Astrocyte (in vitro differentiated cells and primary cell): ENCODE results near the gene DMRTA2. TPM values are rescaled to one million over a fixed set of nuclear protein-coding genes. Genes with fewer than 3 reads are reported as not detected.
A peak's percentile ranks its signal among the peaks of the same experiment; 100 is the strongest.

Experiments
- DNase-seq: peaks from one replicate; pipeline ENCODE4 v3.0.0-alpha.2; 2010; ENCODE audit warnings: low read depth
- FAIRE-seq: peaks from 2 replicates; lab custom pipeline; 2011; peaks lifted over from hg19 to GRCh38; lab: Jason Lieb, UNC
- H2AFZ ChIP-seq: 2 replicates; pipeline ENCODE4 v1.6.0; 2012; ENCODE audit warnings: low read depth, low read length, inconsistent platforms
- H3K27ac ChIP-seq: 2 replicates; pipeline ENCODE4 v1.5.1; 2011; ENCODE audit warnings: low read depth, low read length, inconsistent platforms
- H3K27me3 ChIP-seq: 2 replicates; pipeline ENCODE4 v1.6.0; 2011; ENCODE audit warnings: low read length, inconsistent platforms; ENCODE audit not compliant: insufficient read depth
- H3K36me3 ChIP-seq: 2 replicates; pipeline ENCODE4 v1.5.1; 2011; ENCODE audit warnings: low read length, inconsistent platforms; ENCODE audit not compliant: insufficient read depth
- H3K4me1 ChIP-seq: 2 replicates; pipeline ENCODE4 v1.5.1; 2011; ENCODE audit warnings: low read length, inconsistent platforms; ENCODE audit not compliant: insufficient read depth
- H3K4me2 ChIP-seq: 2 replicates; pipeline ENCODE4 v1.6.0; 2012; ENCODE audit warnings: low read length, inconsistent platforms
- H3K4me3 ChIP-seq: 2 replicates; pipeline ENCODE4 v1.5.1; 2011; ENCODE audit warnings: low read depth, mild to moderate bottlenecking, low read length, inconsistent platforms; ENCODE audit not compliant: insufficient read depth
- H3K79me2 ChIP-seq: 2 replicates; pipeline ENCODE4 v1.6.0; 2012; ENCODE audit warnings: mild to moderate bottlenecking, low read length, inconsistent platforms; ENCODE audit not compliant: insufficient read depth
- H3K9ac ChIP-seq: 2 replicates; pipeline ENCODE4 v1.6.0; 2012; ENCODE audit warnings: mild to moderate bottlenecking, low read length, inconsistent platforms
- H3K9me3 ChIP-seq: 2 replicates; pipeline ENCODE4 v1.5.1; 2012; ENCODE audit warnings: low read depth, mild to moderate bottlenecking, low read length, inconsistent platforms; ENCODE audit not compliant: insufficient read depth
- H4K20me1 ChIP-seq: 2 replicates; pipeline ENCODE4 v1.6.0; 2012; ENCODE audit warnings: low read length, inconsistent platforms; ENCODE audit not compliant: insufficient read depth
- H3K27ac Mint-ChIP-seq: one replicate; pipeline ENCODE4 v1.8.0; 2021; ENCODE audit warnings: mild to moderate bottlenecking, mixed read lengths; ENCODE audit not compliant: unreplicated experiment
- H3K27me3 Mint-ChIP-seq: one replicate; pipeline ENCODE4 v1.8.0; 2021; ENCODE audit warnings: low read depth, mixed read lengths; ENCODE audit not compliant: unreplicated experiment
- H3K36me3 Mint-ChIP-seq: one replicate; pipeline ENCODE4 v1.8.0; 2021; ENCODE audit warnings: low read depth, mixed read lengths; ENCODE audit not compliant: unreplicated experiment
- H3K4me1 Mint-ChIP-seq: one replicate; pipeline ENCODE4 v1.8.0; 2021; ENCODE audit warnings: low read depth, mixed read lengths; ENCODE audit not compliant: unreplicated experiment
- H3K4me3 Mint-ChIP-seq: one replicate; pipeline ENCODE4 v1.8.0; 2021; ENCODE audit warnings: mild to moderate bottlenecking, moderate library complexity, mixed read lengths; ENCODE audit not compliant: unreplicated experiment
- H3K9me3 Mint-ChIP-seq: one replicate; pipeline ENCODE4 v1.8.0; 2021; ENCODE audit warnings: mild to moderate bottlenecking, mixed read lengths; ENCODE audit not compliant: unreplicated experiment
- CTCF ChIP-seq: IDR thresholded peaks from 2 replicates; pipeline ENCODE4 v1.5.1; 2011; ENCODE audit warnings: low read depth, mild to moderate bottlenecking, inconsistent platforms, low read length, moderate library complexity; ENCODE audit not compliant: insufficient read depth
- EZH2 ChIP-seq: IDR thresholded peaks from 2 replicates; pipeline ENCODE4 v1.6.1; 2012; ENCODE audit warnings: mild to moderate bottlenecking, low read length, inconsistent platforms; ENCODE audit not compliant: insufficient read depth
- total RNA-seq: library from RNA; stranded (reverse); gene quantifications from 2 replicates; pipeline ENCODE4 v1.2.1, GENCODE V29; 2021

Gene DMRTA2
- total RNA-seq, 1 donor from 2014 or later: not detected

GRCh38 chr1:50419192-50419906 lies 3.9 kb downstream of the DMRTA2 start:
- FAIRE-seq: no peak
- Histone ChIP-seq H4K20me1 (peaks cover 22% of the 10 kb centered on the region), H3K9ac (no peak overlapping the region), H3K27me3 (peaks cover 87% of the 10 kb centered on the region), H3K27ac (no peak overlapping the region), H3K4me1 (peaks cover 11% of the 10 kb centered on the region), H3K36me3 (no peaks in the 10 kb centered on the region), H3K4me2 (peak overlapping the region; percentile 82), H3K79me2 (peaks cover 26% of the 10 kb centered on the region), H2AFZ (peak overlapping the region; percentile 18), H3K4me3 (peak overlapping the region; percentile 10), H3K9me3 (no peaks in the 10 kb centered on the region)
- no peaks in the 10 kb centered on the region for H3K4me1 Mint-ChIP-seq
- H3K9me3 Mint-ChIP-seq: peaks cover 21% of the 10 kb centered on the region
- peaks cover 3% of the 10 kb centered on the region for H3K36me3 Mint-ChIP-seq
- H3K27ac Mint-ChIP-seq: peak overlapping the region; percentile 85
- H3K27me3 Mint-ChIP-seq: peaks cover 79% of the 10 kb centered on the region
- TF ChIP-seq CTCF: no peak
- TF ChIP-seq EZH2: peak; percentile 94
- DNase-seq: no peak
- H3K4me3 Mint-ChIP-seq: no peak overlapping the region

GRCh38 chr1:50418600-50419109 lies 4.6 kb downstream of the DMRTA2 start:
- Mint-ChIP-seq H3K27ac (no peak overlapping the region), H3K4me3 (no peak overlapping the region), H3K4me1 (no peaks in the 10 kb centered on the region), H3K9me3 (peaks cover 24% of the 10 kb centered on the region), H3K27me3 (peaks cover 79% of the 10 kb centered on the region), H3K36me3 (peaks cover 4% of the 10 kb centered on the region)
- Histone ChIP-seq H4K20me1 (peaks cover 18% of the 10 kb centered on the region), H3K36me3 (no peaks in the 10 kb centered on the region), H3K27me3 (peaks cover 88% of the 10 kb centered on the region), H3K4me1 (peaks cover 6% of the 10 kb centered on the region), H3K9me3 (peaks cover 3% of the 10 kb centered on the region), H3K4me2 (peak overlapping the region; percentile 82), H3K27ac (no peak overlapping the region), H2AFZ (peak overlapping the region; percentile 47), H3K4me3 (peak overlapping the region; percentile 33), H3K9ac (no peak overlapping the region), H3K79me2 (peaks cover 26% of the 10 kb centered on the region)
- FAIRE-seq (no peak), DNase-seq (no peak)
- TF ChIP-seq CTCF (no peak), EZH2 (peak; percentile 99)
